ENCODE measurements around the gene LYRM9. TPM values are rescaled to one million over a fixed set of nuclear protein-coding genes. Genes with fewer than 3 reads are reported as not detected.
"Not testable (repeated sequence)": the region's sequence is repeated elsewhere in the genome, so short reads cannot be mapped to it uniquely, and the experiment has no call there.

LYRM9 gene
- total RNA-seq, 1 donor from 2014 or later = 8.3 TPM

- no peak for TF ChIP-seq CTCF (IDR thresholded peaks at IDR 0.05; ENCODE audit: borderline replicate concordance)
- Histone ChIP-seq H3K27me3 (ENCODE audit: low read depth) (no peaks in the 10 kb centered on the region), H3K27ac (replicated peaks) (no peak overlapping the region), H3K9me3 (replicated peaks) (no peaks in the 10 kb centered on the region), H3K4me3 (no peak overlapping the region), H3K4me1 (no peaks in the 10 kb centered on the region), H3K36me3 (no peaks in the 10 kb centered on the region)
- no peak for DNase-seq
- intact Hi-C loops (cut with micrococcal nuclease) = no loop called here
Measured at GRCh38 chr17:27845264-27846041, 47.7 kb downstream of the LYRM9 start.

- DNase-seq = no peak
- Histone ChIP-seq H3K9me3 (replicated peaks) (no peaks in the 10 kb centered on the region), H3K4me3 (no peak overlapping the region), H3K27me3 (ENCODE audit: low read depth) (no peaks in the 10 kb centered on the region), H3K36me3 (no peaks in the 10 kb centered on the region), H3K4me1 (no peaks in the 10 kb centered on the region), H3K27ac (replicated peaks) (no peak overlapping the region)
- intact Hi-C loops (cut with micrococcal nuclease) = no loop called here
- no peak for TF ChIP-seq CTCF (IDR thresholded peaks at IDR 0.05; ENCODE audit: borderline replicate concordance)
Measured at GRCh38 chr17:27840688-27841087, 52.5 kb downstream of the LYRM9 start.

- intact Hi-C loops (cut with micrococcal nuclease); H3K9me3 ChIP-seq (replicated peaks); H3K36me3 ChIP-seq; H3K27ac ChIP-seq (replicated peaks); H3K4me3 ChIP-seq; DNase-seq; H3K4me1 ChIP-seq; H3K27me3 ChIP-seq (ENCODE audit: low read depth): not testable (repeated sequence)
Measured at GRCh38 chr17:27840406-27840678, 52.8 kb downstream of the LYRM9 start.

GRCh38 chr17:27839571-27840405, 53.4 kb downstream of the LYRM9 start:
- H3K36me3 ChIP-seq; intact Hi-C loops (cut with micrococcal nuclease); H3K4me3 ChIP-seq; H3K27ac ChIP-seq (replicated peaks); H3K4me1 ChIP-seq; H3K27me3 ChIP-seq (ENCODE audit: low read depth); H3K9me3 ChIP-seq (replicated peaks); DNase-seq: not testable (repeated sequence)

GRCh38 chr17:27838607-27839006, 54.6 kb downstream of the LYRM9 start:
- H3K27ac ChIP-seq (replicated peaks); intact Hi-C loops (cut with micrococcal nuclease); DNase-seq; H3K4me3 ChIP-seq; H3K36me3 ChIP-seq; H3K27me3 ChIP-seq (ENCODE audit: low read depth); H3K9me3 ChIP-seq (replicated peaks); H3K4me1 ChIP-seq: not testable (repeated sequence)

GRCh38 chr17:27837769-27838168, 55.4 kb downstream of the LYRM9 start:
- H3K9me3 ChIP-seq (replicated peaks); H3K27me3 ChIP-seq (ENCODE audit: low read depth); H3K27ac ChIP-seq (replicated peaks); H3K4me1 ChIP-seq; H3K36me3 ChIP-seq; intact Hi-C loops (cut with micrococcal nuclease); DNase-seq; H3K4me3 ChIP-seq: not testable (repeated sequence)

GRCh38 chr17:27836651-27837050, 56.5 kb downstream of the LYRM9 start:
- no peak overlapping the region for H3K27ac ChIP-seq (replicated peaks)
- no peaks in the 10 kb centered on the region for H3K36me3 ChIP-seq
- no peak for DNase-seq
- no peaks in the 10 kb centered on the region for H3K9me3 ChIP-seq (replicated peaks)
- no peaks in the 10 kb centered on the region for H3K27me3 ChIP-seq (ENCODE audit: low read depth)
- intact Hi-C loops (cut with micrococcal nuclease) = no loop called here
- no peak overlapping the region for H3K4me3 ChIP-seq
- H3K4me1 ChIP-seq = no peaks in the 10 kb centered on the region
- TF ChIP-seq CTCF (IDR thresholded peaks at IDR 0.05; ENCODE audit: borderline replicate concordance) = no peak

All from left ventricle myocardium inferior (tissue), 1 donor.